ENCODE measurements around the gene PRSS33.

- TF ChIP-seq, protein P1, sequence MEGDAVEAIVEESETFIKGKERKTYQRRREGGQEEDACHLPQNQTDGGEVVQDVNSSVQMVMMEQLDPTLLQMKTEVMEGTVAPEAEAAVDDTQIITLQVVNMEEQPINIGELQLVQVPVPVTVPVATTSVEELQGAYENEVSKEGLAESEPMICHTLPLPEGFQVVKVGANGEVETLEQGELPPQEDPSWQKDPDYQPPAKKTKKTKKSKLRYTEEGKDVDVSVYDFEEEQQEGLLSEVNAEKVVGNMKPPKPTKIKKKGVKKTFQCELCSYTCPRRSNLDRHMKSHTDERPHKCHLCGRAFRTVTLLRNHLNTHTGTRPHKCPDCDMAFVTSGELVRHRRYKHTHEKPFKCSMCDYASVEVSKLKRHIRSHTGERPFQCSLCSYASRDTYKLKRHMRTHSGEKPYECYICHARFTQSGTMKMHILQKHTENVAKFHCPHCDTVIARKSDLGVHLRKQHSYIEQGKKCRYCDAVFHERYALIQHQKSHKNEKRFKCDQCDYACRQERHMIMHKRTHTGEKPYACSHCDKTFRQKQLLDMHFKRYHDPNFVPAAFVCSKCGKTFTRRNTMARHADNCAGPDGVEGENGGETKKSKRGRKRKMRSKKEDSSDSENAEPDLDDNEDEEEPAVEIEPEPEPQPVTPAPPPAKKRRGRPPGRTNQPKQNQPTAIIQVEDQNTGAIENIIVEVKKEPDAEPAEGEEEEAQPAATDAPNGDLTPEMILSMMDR (IDR thresholded peaks at IDR 0.05) = no peak
- no peak for TF ChIP-seq POLR2A (IDR thresholded peaks at IDR 0.05)
Measured at GRCh38 chr16:2767140-2767731, 20.1 kb downstream of the PRSS33 start.
